ENCODE data around the gene LRRFIP1.

DNA sequence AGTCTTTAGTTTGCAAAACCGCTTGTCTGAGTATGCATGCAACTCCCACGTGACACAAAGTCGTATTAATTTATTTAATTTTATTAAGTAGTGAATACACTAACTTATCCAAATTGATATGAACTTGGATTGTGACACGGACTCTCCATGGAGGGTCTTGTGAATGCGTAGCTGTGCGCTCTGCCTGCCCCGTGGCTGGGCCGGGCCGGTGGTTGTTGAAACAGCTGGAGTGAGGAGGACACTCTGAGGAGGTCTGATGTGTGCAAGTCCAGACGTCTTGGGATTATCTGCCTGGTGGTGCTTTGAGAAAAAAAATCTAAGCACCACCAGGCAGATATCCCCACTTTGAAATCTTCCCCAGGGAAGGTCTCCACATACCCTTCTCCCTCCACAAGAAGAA lies 130.2 kb downstream of the LRRFIP1 start:
- TF ChIP-seq, protein P1, sequence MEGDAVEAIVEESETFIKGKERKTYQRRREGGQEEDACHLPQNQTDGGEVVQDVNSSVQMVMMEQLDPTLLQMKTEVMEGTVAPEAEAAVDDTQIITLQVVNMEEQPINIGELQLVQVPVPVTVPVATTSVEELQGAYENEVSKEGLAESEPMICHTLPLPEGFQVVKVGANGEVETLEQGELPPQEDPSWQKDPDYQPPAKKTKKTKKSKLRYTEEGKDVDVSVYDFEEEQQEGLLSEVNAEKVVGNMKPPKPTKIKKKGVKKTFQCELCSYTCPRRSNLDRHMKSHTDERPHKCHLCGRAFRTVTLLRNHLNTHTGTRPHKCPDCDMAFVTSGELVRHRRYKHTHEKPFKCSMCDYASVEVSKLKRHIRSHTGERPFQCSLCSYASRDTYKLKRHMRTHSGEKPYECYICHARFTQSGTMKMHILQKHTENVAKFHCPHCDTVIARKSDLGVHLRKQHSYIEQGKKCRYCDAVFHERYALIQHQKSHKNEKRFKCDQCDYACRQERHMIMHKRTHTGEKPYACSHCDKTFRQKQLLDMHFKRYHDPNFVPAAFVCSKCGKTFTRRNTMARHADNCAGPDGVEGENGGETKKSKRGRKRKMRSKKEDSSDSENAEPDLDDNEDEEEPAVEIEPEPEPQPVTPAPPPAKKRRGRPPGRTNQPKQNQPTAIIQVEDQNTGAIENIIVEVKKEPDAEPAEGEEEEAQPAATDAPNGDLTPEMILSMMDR (IDR thresholded peaks at IDR 0.05), result no peak
- TF ChIP-seq EZH2 (IDR thresholded peaks at IDR 0.05), result no peak
- TF ChIP-seq EZH2phosphoT487 (IDR thresholded peaks at IDR 0.05), result no peak

Measured in neural progenitor cell (in vitro differentiated cells).